ENCODE data around the gene RNU6-1. TPM values are rescaled to one million over a fixed set of nuclear protein-coding genes. Genes with fewer than 3 reads are reported as not detected.

The RNU6-1 gene
- total and polyA plus RNA-seq, 2 experiments from 2014 or later = not detected

DNA sequence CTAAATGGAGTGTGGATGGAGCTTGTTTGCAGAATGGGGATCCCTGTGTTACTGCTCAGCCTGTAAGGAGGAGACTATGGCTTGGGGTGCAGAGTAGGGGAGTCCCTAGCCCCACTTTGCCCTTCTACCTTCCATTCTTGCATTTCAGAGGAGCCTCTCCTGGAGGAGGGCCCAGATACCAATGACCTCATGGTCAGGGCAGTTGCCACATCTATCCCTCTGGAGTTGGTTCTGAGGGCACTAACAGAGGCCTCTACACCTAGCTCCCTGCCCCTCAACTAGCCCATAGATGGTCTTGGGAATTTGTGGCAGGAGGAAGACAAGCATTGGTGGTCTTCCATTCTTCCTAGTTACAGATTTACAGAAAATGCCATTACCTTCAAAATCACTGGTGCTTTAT is 8.5 kb downstream of the RNU6-1 start:
- no peaks in the 10 kb centered on the region for H3K9me3 ChIP-seq (ENCODE audit: low read depth)
- no peaks in the 10 kb centered on the region for H3K36me3 ChIP-seq (replicated peaks; ENCODE audit: insufficient read depth, low read depth)

DNA sequence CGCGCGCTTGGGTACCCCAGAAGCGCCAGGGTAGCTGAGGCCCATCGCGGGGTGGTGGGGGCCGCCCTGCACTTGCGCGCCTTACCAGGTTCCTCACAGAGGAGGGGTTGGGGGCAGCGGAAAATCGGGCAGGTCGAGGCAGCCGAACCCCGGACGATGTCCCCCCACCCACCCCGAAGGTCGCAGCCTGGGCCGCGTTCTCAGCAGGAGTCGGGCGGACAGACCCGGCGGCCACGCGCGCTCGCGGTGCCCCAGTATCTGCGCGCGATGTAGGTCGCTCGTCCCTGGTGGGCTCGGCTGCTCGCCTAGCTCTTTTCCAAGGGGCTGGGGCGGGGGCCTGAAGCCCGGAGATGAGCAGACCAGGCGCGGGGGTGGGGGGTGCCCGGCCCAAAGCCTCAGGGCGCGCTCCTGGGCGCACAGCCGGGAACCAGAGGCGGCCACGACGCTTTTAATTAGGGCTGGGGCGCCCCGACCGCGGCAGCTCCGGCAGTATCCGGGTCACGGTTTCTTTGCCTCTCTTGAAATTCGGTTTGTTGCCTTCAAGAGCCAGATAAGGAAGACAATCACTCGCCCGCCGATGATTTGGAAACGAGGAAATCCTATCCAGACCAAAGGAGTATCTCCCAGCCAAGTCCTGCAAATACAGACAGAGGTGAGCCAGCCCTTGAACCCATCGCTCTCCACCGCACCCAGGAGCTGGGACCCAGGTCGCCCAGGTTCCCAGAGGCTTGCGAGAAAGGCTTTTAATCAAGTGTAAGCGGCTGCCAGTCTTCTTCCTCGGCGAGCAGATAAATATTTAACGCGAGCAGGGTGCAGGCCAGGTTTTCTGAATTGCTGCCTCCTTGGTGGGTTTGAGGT is 10.0 kb downstream of the RNU6-1 start:
- H3K4me3 ChIP-seq = no peak overlapping the region
- no peaks in the 10 kb centered on the region for H3K36me3 ChIP-seq (replicated peaks; ENCODE audit: insufficient read depth, low read depth)
- peaks cover 64% of the 10 kb centered on the region for H3K4me1 ChIP-seq (ENCODE audit: insufficient read depth)
- H3K4me2 ChIP-seq = peak overlapping the region; percentile 77
- H3K9me2 ChIP-seq (replicated peaks; ENCODE audit: insufficient read depth) = no peaks in the 10 kb centered on the region
- TF ChIP-seq EZH2phosphoT487 (IDR thresholded peaks at IDR 0.05; ENCODE audit: low read depth, severe bottlenecking, unreplicated experiment) = peak; percentile 71
- TF ChIP-seq, protein P1, sequence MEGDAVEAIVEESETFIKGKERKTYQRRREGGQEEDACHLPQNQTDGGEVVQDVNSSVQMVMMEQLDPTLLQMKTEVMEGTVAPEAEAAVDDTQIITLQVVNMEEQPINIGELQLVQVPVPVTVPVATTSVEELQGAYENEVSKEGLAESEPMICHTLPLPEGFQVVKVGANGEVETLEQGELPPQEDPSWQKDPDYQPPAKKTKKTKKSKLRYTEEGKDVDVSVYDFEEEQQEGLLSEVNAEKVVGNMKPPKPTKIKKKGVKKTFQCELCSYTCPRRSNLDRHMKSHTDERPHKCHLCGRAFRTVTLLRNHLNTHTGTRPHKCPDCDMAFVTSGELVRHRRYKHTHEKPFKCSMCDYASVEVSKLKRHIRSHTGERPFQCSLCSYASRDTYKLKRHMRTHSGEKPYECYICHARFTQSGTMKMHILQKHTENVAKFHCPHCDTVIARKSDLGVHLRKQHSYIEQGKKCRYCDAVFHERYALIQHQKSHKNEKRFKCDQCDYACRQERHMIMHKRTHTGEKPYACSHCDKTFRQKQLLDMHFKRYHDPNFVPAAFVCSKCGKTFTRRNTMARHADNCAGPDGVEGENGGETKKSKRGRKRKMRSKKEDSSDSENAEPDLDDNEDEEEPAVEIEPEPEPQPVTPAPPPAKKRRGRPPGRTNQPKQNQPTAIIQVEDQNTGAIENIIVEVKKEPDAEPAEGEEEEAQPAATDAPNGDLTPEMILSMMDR (IDR thresholded peaks at IDR 0.05; ENCODE audit: poor library complexity) = no peak
- peak; percentile 48 for TF ChIP-seq EZH2 (IDR thresholded peaks at IDR 0.05; ENCODE audit: borderline replicate concordance)
- H4K20me1 ChIP-seq (ENCODE audit: insufficient read depth, poor library complexity, severe bottlenecking) = no peaks in the 10 kb centered on the region
- no peak overlapping the region for H2AFZ ChIP-seq
- no peaks in the 10 kb centered on the region for H3K79me2 ChIP-seq
- peaks cover 95% of the 10 kb centered on the region for H3K27me3 ChIP-seq
- H3K9me3 ChIP-seq (ENCODE audit: low read depth) = no peaks in the 10 kb centered on the region
- H3K27ac ChIP-seq = no peak overlapping the region
- WGBS (ENCODE audit: low lambda C conversion rate, missing lambda C conversion rate) = 16% methylated on average over 43 of the region's 68 CpGs
- no peak for DNase-seq (ENCODE audit: low spot score)

More for the DNA sequence above, 8.5 kb downstream of the RNU6-1 start:
- no peaks in the 10 kb centered on the region for H3K9me2 ChIP-seq (replicated peaks; ENCODE audit: insufficient read depth)
- H3K27me3 ChIP-seq = peaks cover 96% of the 10 kb centered on the region
- no peak overlapping the region for H3K27ac ChIP-seq
- TF ChIP-seq, protein P1 (IDR thresholded peaks at IDR 0.05; ENCODE audit: poor library complexity) = no peak
- TF ChIP-seq EZH2 (IDR thresholded peaks at IDR 0.05; ENCODE audit: borderline replicate concordance) (no peak), EZH2phosphoT487 (IDR thresholded peaks at IDR 0.05; ENCODE audit: low read depth, severe bottlenecking, unreplicated experiment) (no peak)
- no peak for DNase-seq (ENCODE audit: low spot score)
- H3K4me2 ChIP-seq = no peak overlapping the region
- H3K79me2 ChIP-seq = no peaks in the 10 kb centered on the region
- no peak overlapping the region for H2AFZ ChIP-seq
- peaks cover 57% of the 10 kb centered on the region for H3K4me1 ChIP-seq (ENCODE audit: insufficient read depth)
- H3K4me3 ChIP-seq = no peak overlapping the region
- H4K20me1 ChIP-seq (ENCODE audit: insufficient read depth, poor library complexity, severe bottlenecking) = no peaks in the 10 kb centered on the region

DNA sequence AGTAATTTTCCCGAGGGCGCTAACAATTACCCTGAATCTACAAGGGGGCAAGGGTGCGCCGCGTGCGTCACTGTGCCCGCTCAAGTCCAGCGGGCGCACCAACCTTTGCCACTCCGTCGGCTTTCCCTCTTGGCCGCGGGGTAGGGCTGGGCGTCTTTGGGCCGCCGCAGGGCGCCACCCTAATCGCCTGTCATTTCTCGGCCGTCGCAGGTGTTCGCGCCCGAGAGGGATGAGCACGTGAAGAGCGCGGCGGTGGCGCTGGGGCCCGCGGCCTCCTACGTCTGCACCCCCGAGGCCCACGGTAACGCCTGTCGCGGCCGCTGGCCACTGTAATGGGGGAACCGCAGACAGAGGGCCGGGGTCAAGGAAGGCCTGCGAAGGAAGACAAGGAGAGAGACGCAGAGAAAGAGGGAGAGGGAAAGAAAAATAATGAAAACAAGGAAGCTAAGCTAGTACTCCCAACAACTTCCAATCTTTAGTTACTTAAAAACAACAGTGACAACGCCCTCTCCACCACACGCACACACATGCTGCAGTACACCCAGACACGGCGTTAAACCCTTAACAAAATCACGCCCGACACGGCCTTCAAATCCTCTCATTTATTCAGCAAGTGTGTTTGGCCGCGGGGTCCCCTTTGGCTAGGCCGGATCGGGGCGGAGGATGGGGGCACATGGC is 10.7 kb downstream of the RNU6-1 start:
- TF ChIP-seq EZH2 (IDR thresholded peaks at IDR 0.05; ENCODE audit: borderline replicate concordance) = peak; percentile 31
- TF ChIP-seq EZH2phosphoT487 (IDR thresholded peaks at IDR 0.05; ENCODE audit: low read depth, severe bottlenecking, unreplicated experiment) = no peak
- no peak for DNase-seq (ENCODE audit: low spot score)
- H3K27ac ChIP-seq = no peak overlapping the region
- no peaks in the 10 kb centered on the region for H3K36me3 ChIP-seq (replicated peaks; ENCODE audit: insufficient read depth, low read depth)
- 9% methylated on average over 52 of the region's 54 CpGs for WGBS (ENCODE audit: low lambda C conversion rate, missing lambda C conversion rate)
- H3K9me2 ChIP-seq (replicated peaks; ENCODE audit: insufficient read depth) = no peaks in the 10 kb centered on the region
- peaks cover 95% of the 10 kb centered on the region for H3K27me3 ChIP-seq
- no peak overlapping the region for H3K4me3 ChIP-seq
- H4K20me1 ChIP-seq (ENCODE audit: insufficient read depth, poor library complexity, severe bottlenecking) = no peaks in the 10 kb centered on the region
- no peaks in the 10 kb centered on the region for H3K9me3 ChIP-seq (ENCODE audit: low read depth)
- H3K4me1 ChIP-seq (ENCODE audit: insufficient read depth) = peaks cover 56% of the 10 kb centered on the region
- peak overlapping the region; percentile 77 for H3K4me2 ChIP-seq
- H2AFZ ChIP-seq = no peak overlapping the region
- no peaks in the 10 kb centered on the region for H3K79me2 ChIP-seq
